ENCODE measurements around the gene NFIA. TPM values are rescaled to one million over a fixed set of nuclear protein-coding genes. Genes with fewer than 3 reads are reported as not detected.
"Not testable (repeated sequence)": the region's sequence is repeated elsewhere in the genome, so short reads cannot be mapped to it uniquely, and the experiment has no call there.

NFIA gene
- polyA plus RNA-seq, 1 donor, result 22.8 TPM

- DNase-seq (ENCODE audit: low read depth), result no peak
These were observed 23.7 kb upstream of the NFIA start for GRCh38 chr1:61058483-61059245.

DNA sequence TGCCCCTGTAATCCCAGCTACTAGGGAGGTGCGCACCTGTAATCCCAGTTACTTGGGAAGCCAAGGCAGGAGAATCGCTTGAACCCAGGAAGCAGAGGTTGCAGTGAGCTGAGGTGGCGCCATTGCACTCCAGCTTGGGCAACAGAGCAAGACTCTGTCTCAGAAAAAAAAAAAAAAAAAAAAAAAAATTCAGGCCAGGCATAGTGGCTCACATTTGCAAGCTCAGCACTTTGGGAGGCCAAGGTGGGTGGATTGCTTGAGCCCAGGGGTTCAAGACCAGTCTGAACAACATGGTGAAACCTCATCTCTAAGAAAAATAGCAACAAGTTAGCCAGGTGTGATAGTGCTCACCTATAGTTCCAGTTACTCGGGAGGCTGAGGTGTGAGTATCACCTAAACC lies 20.8 kb upstream of the NFIA start:
- DNase-seq (ENCODE audit: low read depth), result not testable (repeated sequence)

DNA sequence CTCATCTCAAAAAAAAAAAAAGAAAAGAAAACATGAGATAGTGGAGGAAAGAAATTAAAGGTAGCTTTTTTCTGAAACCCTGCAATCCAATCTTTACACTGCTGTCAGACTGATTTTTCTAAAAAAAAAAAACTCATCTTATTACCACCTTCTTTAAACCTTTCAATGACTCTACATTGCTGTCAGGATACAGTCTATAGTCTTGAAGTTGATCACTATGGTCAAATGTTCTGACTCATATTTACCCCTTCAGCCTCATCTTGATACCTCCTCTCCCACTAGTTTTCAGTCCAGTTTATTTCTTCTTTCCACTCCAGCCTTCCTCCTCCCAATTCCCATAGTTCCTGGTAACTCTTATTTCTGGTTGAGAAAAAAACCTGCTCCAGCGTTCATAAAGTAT lies 17.7 kb upstream of the NFIA start:
- DNase-seq (ENCODE audit: low read depth), result no peak

GRCh38 chr1:61067446-61068019 lies 14.8 kb upstream of the NFIA start:
- no peak for DNase-seq (ENCODE audit: low read depth)

DNA sequence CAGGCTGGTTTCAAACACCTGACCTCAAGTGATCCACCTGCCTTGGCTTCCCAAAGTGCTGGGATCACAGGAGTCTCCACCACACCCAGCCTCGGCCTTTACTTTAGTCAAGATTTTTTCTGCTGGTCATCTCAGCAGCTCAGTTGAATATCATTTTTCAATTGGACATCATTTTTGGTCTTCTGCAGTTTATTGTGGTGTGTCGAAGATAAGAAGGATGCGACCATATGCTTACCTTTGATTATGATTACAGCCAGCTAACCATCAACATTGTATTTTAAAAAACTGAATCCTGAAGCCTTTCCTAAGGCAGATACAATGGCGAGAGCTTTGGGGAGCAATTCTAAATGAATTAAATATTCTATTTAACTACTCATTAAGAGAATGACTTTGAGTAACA lies 12.3 kb upstream of the NFIA start:
- DNase-seq (ENCODE audit: low read depth), result no peak

GRCh38 chr1:61071205-61072130 lies 10.9 kb upstream of the NFIA start:
- no peak for DNase-seq (ENCODE audit: low read depth)

GRCh38 chr1:61073871-61074270 lies 8.5 kb upstream of the NFIA start:
- no peak for DNase-seq (ENCODE audit: low read depth)

GRCh38 chr1:61075833-61076232 lies 6.5 kb upstream of the NFIA start:
- not testable (repeated sequence) for DNase-seq (ENCODE audit: low read depth)

- no peak for DNase-seq (ENCODE audit: low read depth)
These were observed 5.4 kb upstream of the NFIA start for GRCh38 chr1:61076728-61077675.

GRCh38 chr1:61077676-61078541 lies 4.5 kb upstream of the NFIA start:
- peak; percentile 100 for DNase-seq (ENCODE audit: low read depth)

DNA sequence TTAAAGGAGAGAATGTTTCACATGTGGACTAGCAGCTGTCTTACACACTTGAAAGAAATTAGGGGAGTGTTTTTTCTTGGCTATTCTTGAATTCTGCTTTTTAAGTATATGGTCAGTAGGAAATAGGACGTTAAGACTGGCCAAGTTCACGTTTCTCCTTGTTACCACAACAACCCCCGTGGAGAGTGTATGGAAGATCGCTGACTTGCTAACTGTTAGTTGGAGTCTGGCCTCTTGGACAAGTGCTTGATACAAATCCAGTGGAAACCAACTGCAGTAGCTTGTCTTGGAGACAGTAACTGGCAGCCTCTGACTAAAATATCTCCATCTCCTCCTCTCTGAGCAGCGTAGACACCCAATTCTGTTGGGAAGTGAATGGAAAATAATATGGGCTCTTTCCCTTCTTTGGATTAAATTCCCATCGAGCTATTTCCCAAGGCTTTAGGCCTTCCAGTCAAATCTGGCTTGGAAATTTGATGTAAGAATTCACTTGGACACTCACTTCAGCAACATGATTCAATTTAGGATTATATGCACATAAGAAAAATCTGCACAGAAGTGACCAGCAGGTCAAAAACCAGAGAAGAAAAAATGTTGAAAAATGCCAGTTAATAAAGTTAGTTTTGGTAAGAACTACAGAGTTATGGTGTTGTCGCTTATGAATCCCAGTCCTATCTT lies 3.6 kb upstream of the NFIA start:
- peak; percentile 90 for DNase-seq (ENCODE audit: low read depth)

DNA sequence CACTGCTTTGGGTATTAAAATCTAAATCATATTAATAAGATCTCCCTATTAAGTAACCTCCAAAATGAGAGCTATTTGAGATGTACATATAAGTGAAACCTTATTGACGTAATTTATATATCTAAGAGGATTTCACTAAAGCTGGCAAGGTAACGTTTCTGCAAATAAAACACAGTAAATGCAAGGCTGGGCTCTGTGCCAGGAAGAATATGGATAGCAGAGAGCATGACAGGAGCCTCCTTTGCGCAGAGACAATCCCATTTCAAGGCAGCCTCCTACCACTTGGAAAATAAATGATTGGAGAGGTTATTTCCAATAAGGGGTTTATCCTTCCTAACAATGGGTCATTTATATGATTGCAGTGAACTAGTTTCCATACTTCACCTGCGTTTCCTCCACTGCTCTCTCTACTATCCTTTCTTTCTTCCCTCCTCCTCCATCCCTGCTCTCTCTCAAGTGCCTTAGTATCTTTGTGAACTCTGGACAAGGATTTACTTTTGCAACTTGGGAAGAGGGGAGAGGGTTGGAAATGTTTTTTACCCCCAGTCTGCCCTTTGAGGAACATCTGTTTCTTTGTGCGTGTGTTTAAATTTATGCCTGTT lies 3.0 kb upstream of the NFIA start:
- no peak for DNase-seq (ENCODE audit: low read depth)

DNA sequence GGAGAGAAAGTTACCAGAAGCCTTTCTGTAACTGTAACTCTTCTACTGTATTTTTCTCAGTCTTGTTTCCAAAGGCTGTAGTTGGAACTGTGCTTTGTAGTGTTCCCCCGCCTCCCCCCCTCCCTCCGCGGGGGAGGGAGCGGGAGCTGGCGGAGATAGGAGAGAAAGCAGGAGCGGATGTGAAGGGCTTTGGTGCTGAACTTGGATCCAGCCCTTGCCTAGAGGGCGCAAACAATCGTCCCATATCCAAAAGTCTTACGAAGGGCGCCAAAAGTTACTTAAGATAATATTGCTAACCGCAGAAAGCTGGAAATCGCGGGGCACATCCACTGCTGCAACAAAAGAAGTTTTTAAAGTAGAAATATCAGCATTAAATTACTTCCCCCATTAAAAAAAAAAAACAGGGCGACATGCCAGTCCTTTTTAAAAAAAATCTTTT lies 2.4 kb upstream of the NFIA start:
- no peak for DNase-seq (ENCODE audit: low read depth)

GRCh38 chr1:61080413-61081143 lies 1.8 kb upstream of the NFIA start:
- DNase-seq (ENCODE audit: low read depth), result no peak

- DNase-seq (ENCODE audit: low read depth), result no peak
These were observed 1.1 kb upstream of the NFIA start for GRCh38 chr1:61081144-61081685.

DNA sequence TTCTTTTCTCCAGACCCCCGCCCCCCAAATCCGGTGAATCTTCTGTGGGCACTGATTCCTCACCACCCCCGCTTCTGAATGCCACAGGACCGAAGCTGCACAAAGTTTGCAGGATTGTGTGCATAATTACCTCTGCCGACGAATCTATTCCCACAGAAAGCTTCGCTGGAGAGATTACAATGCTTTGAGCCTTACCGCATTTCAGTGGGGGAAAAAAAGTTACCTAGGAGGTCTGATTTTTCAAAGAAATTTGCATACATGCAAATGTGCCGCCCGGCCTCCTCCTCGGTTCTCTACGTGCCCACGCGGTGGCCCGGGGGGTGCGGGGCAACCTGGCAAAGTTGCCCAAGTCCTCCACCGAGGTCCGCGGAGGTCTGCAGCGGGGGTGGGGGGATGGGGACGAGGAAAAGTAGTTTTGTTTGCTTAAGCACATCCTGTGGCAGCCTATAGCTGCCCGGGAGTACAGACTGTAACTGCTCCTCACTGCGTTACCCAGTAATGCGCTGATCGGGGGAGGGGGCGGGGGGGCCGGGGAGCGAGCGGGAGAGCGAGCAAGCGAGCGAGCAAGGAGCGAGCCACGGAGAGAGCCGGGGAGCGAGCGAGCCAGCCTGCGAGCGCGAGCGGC lies 563 bp upstream of the NFIA start:
- DNase-seq (ENCODE audit: low read depth), result no peak

DNA sequence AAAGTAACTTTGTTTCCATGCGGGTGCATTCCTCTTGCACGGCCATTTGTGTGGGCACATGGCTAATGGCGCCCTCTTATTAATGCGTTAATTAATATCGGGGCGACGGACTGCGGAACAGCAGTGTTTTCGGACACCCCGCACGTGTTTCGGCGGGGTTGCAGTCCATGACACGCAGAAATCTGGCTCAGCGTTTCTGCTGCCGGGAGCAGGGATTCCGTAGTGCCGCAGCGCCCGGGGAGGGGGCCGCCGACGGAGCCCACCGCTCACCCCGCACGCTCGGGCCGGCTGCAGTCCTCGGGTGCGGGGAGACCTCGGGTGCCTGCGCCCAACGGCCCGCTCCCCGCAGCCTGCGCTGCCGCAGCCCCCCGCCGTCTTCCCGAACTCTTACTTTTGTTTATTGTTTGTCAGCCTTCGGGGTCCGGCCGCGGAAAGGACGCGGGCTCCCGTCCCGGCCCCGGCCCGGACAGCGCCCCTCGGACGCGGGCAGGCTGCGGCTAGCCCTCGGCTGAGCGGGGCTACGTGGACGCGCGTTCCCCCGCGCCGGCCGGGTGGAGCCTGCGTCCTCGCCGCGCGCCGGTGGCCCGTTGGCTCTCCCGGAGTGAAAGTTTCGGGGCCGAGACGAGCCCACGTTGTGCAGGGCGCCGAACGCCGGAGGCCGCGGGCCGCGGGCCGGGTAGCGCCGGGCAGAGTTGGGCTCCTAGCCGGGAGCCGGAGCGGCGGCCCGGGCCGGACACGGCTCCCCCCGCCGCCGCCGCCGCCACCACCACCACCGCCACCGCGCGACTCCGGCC lies 849 bp downstream of the NFIA start:
- no peak for DNase-seq (ENCODE audit: low read depth)

Data from forelimb muscle (tissue), 1 donor.